Upper lobe of left lung (tissue), 6 donors: ENCODE measurements around the gene ANKRD1. TPM values are rescaled to one million over a fixed set of nuclear protein-coding genes. Genes with fewer than 3 reads are reported as not detected.

ENCODE experiments used
- ATAC-seq, 2 donors: fragments of 200-7000 bp; cut with Tn5 transposase; one replicate each; pipeline ENCODE4 v1.9.1; 2022; ENCODE audit warnings: mild to moderate bottlenecking in 2 of 2, moderate library complexity in 2 of 2; ENCODE audit not compliant: low FRiP score in 2 of 2
- DNase-seq, 2 donors: peaks; one replicate each; pipeline ENCODE4 v3.0.0-alpha.2; 2019 to 2020
- H3K27ac ChIP-seq, 4 donors: fragments of 200-600 bp; sonication (generic); one replicate each; pipeline ENCODE4 v1.5.1; 2016 to 2019
- H3K27me3 ChIP-seq, 4 donors: fragments of 200-600 bp; sonication (generic); one replicate each; pipeline ENCODE4 v1.5.1; 2017 to 2019
- H3K36me3 ChIP-seq, 4 donors: fragments of 200-600 bp; sonication (generic); one replicate each; pipeline ENCODE4 v1.5.1; 2016 to 2019
- H3K4me1 ChIP-seq, 4 donors: fragments of 200-600 bp; sonication (generic); one replicate each; pipeline ENCODE4 v1.5.1; 2018 to 2019
- H3K4me3 ChIP-seq, 4 donors: fragments of 200-600 bp; sonication (generic); one replicate each; pipeline ENCODE4 v1.5.1; 2017 to 2019; ENCODE audit warnings: mild to moderate bottlenecking in 2 of 4, moderate library complexity in 1 of 4
- H3K9me3 ChIP-seq, 4 donors: fragments of 200-600 bp; sonication (generic); one replicate each; pipeline ENCODE4 v1.5.1; 2018 to 2019
- EP300 ChIP-seq, 4 donors: sonication (generic); formaldehyde crosslinking; IDR thresholded peaks; one replicate each; pipeline ENCODE4 v1.5.1; 2017; ENCODE audit warnings: antibody characterized with exemption in 4 of 4, control low read depth in 2 of 4
- POLR2A ChIP-seq, 4 donors: fragments of 450-650 bp; IDR thresholded peaks; one replicate each; pipeline ENCODE4 v1.5.1; 2016 to 2017; ENCODE audit warnings: antibody characterized with exemption in 4 of 4, mild to moderate bottlenecking in 2 of 4
- POLR2AphosphoS5 ChIP-seq, 2 donors: sonication (generic); formaldehyde crosslinking; IDR thresholded peaks; one replicate each; pipeline ENCODE4 v1.5.1; 2017; ENCODE audit warnings: antibody characterized with exemption in 2 of 2
- WGBS, 2 donors: methylation state at CpG; one replicate each; pipeline ENCODE4 v1.1.5; 2017 to 2018; 5-methylcytosine and 5-hydroxymethylcytosine counted together
- small RNA-seq, 4 donors: library from RNA; depleted of rRNA; stranded (forward); fragments of <200 nt; gene quantifications; one replicate each; pipeline ENCODE3, GENCODE V24; 2016
- total RNA-seq, 6 donors: library from RNA; depleted of rRNA in 4 of 6; stranded (reverse); fragments of >200 nt in 4 of 6; gene quantifications; one replicate each; pipeline versions ENCODE4 v1.1.0 to v1.2.1, GENCODE V29; 2016 to 2021
- TF ChIP-seq, protein P1 (sequence below), 6 experiments: fragments of 450-650 bp in 4 of 6; fragments of 200-600 bp in 2 of 6; sonication (generic) in 2 of 6; IDR thresholded peaks; one replicate each; pipeline ENCODE4 v1.5.1; 2016 to 2019; ENCODE audit warnings: antibody characterized with exemption in 6 of 6
- donor health status: DM: no; HTN: no; CAD: no; lungs with moderate emphysema.
- donor health status: DM: no; HTN: yes; CAD: no; lungs with severe emphysema.

The ANKRD1 gene
- total RNA-seq, 6 donors from 2014 or later, result 28.0 to 223 (median 46.6) TPM; not detected in 1

DNA sequence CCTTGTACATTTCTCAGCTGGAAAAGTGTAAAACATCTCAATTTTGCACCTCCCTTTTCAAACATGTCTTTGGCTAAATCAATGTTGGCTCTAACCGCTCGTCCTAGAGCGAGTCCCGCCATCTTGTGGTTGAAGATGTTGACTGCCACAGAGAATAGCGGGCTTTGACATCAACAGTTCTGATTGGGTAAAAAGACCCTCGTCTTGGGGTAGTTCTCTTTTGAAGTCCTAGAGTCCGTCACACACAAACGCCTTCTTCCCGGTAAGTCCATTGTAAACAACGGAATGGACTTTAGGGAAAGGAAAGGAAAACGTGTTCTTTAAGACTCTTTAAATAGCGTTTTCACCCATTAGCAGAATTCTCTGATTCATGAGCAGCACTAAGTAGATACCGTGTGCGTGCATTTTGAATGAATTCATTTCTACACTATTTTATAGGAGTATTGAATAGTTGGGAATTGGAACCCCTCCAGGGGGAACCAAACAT, 49.6 kb downstream of the ANKRD1 start:
- peak in 1 of 2 donors; percentile 27 for DNase-seq
- no peak for TF ChIP-seq POLR2A (IDR thresholded peaks at IDR 0.05)
- TF ChIP-seq, protein P1, sequence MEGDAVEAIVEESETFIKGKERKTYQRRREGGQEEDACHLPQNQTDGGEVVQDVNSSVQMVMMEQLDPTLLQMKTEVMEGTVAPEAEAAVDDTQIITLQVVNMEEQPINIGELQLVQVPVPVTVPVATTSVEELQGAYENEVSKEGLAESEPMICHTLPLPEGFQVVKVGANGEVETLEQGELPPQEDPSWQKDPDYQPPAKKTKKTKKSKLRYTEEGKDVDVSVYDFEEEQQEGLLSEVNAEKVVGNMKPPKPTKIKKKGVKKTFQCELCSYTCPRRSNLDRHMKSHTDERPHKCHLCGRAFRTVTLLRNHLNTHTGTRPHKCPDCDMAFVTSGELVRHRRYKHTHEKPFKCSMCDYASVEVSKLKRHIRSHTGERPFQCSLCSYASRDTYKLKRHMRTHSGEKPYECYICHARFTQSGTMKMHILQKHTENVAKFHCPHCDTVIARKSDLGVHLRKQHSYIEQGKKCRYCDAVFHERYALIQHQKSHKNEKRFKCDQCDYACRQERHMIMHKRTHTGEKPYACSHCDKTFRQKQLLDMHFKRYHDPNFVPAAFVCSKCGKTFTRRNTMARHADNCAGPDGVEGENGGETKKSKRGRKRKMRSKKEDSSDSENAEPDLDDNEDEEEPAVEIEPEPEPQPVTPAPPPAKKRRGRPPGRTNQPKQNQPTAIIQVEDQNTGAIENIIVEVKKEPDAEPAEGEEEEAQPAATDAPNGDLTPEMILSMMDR (IDR thresholded peaks at IDR 0.05), result peak in 1 of 6 experiments; percentile 30
- H3K9me3 ChIP-seq, result peaks cover 0 to 5% (median 0%) of the 10 kb centered on the region in 4 donors
- peak overlapping the region in 3 of 4 donors; percentile 63 to 87 (median 83) for H3K27ac ChIP-seq
- ATAC-seq, result peak; percentile 70 to 86
- H3K36me3 ChIP-seq, result peaks cover 2 to 10% (median 5%) of the 10 kb centered on the region in 4 donors
- 2 to 5% methylated on average over 14 of the region's 14 CpGs for WGBS, 2 donors
- H3K4me3 ChIP-seq, result peak overlapping the region; percentile 85 to 93 (median 90)
- H3K4me1 ChIP-seq, result peaks cover 9 to 26% (median 18%) of the 10 kb centered on the region in 4 donors
- H3K27me3 ChIP-seq, result no peaks in the 10 kb centered on the region

DNA sequence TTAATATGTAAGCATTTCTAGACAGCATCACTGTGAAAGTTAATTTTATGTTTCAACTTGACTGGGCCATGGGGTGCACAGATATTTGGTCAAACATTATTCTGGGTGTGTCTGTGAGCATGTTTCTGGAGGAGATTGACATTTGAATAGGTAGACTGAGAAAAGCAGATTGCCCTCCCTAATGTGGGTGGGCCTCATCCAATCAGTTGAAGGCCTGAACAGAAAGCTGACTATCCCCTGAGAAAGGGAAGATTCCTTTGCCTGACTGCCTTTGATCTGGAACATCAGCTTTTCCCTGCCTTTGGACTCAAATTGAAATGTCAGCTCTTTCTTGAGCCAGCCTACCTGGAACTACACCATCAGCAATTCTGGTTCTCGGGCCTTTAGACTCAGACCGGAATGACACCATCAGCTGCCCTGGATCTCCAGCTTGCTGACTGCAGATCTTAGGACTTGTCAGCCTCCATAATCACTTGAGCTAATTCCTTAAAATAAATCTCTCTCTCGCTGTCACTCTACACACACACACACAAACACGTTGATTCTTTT, 54.8 kb downstream of the ANKRD1 start:
- H3K27ac ChIP-seq, result no peak overlapping the region
- peaks cover 0 to 5% (median 0%) of the 10 kb centered on the region in 4 donors for H3K9me3 ChIP-seq
- ATAC-seq, result no peak
- no peaks in the 10 kb centered on the region for H3K36me3 ChIP-seq
- H3K4me1 ChIP-seq, result peaks cover 0 to 3% (median under 1%) of the 10 kb centered on the region in 4 donors
- no peak for DNase-seq
- no peaks in the 10 kb centered on the region for H3K27me3 ChIP-seq
- no peak overlapping the region for H3K4me3 ChIP-seq
- WGBS, 2 donors, result 90 to 93% methylated on average over 4 of the region's 4 CpGs
- TF ChIP-seq, protein P1 (IDR thresholded peaks at IDR 0.05), result no peak
- TF ChIP-seq POLR2A (IDR thresholded peaks at IDR 0.05) (no peak), POLR2AphosphoS5 (IDR thresholded peaks at IDR 0.05) (no peak), EP300 (IDR thresholded peaks at IDR 0.05) (no peak)

DNA sequence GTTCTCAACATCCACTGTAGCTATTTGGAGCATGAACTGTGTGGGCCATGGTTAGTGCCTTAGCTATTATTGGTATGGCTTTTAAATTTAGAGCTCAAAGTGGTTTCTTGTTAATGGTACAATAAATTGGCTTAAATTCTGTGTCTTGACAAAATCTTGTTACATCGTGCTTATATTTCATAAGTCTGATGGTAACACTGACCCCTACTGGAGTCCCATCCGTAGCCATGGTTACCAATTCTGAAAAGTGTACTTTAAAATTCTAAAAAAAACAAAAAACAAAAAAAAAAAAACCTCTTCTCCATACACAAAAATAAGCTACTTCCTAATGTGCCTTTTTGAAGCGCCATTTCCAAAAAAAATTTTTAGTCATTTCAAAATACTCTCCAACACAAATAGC, 55.5 kb downstream of the ANKRD1 start:
- no peaks in the 10 kb centered on the region for H3K27me3 ChIP-seq
- no peak overlapping the region for H3K27ac ChIP-seq
- H3K9me3 ChIP-seq, result peaks cover 0 to 5% (median 0%) of the 10 kb centered on the region in 4 donors
- H3K4me1 ChIP-seq, result no peaks in the 10 kb centered on the region
- no peak for DNase-seq
- no peak for TF ChIP-seq POLR2A (IDR thresholded peaks at IDR 0.05)
- no peak for TF ChIP-seq EP300 (IDR thresholded peaks at IDR 0.05)
- no peak for TF ChIP-seq POLR2AphosphoS5 (IDR thresholded peaks at IDR 0.05)
- ATAC-seq, result no peak
- H3K4me3 ChIP-seq, result no peak overlapping the region
- H3K36me3 ChIP-seq, result no peaks in the 10 kb centered on the region
- 30 to 35% methylated on average over 3 of the region's 3 CpGs for WGBS, 2 donors

DNA sequence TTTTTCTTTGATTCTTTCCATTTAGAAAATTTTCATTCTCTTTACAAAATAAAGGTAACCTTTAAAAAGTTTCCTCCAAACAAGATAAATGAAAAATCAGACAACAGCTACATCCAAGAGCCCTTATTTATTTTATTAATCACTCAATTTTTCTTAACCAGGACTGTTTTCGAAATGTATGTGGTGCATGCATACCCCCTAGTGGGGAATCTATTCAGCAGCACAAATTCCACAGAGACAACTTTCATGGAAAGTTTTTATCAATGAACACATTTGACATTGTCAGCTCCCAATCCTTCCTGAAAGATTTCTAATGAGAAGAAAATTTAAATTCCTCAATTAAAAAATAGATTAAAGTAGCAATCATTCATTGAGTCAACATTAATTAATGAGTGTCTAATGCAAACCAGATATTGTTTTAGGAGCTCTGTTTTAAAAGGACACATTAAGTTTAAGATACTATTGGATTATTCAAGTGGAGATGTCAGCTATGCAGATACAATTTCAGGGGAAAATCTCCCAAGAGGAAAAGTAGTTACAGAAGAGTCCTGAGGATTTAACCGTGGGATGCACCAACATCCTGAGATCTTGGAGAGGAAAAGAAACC, 57.9 kb downstream of the ANKRD1 start:
- no peak for DNase-seq
- no peak overlapping the region for H3K4me3 ChIP-seq
- H3K9me3 ChIP-seq, result no peaks in the 10 kb centered on the region
- H3K36me3 ChIP-seq, result no peaks in the 10 kb centered on the region
- ATAC-seq, result no peak
- 37 to 39% methylated on average over 2 of the region's 2 CpGs for WGBS, 2 donors
- peaks cover 0 to 7% (median 0%) of the 10 kb centered on the region in 4 donors for H3K4me1 ChIP-seq
- no peak overlapping the region for H3K27ac ChIP-seq
- TF ChIP-seq, protein P1 (IDR thresholded peaks at IDR 0.05), result peak in 5 of 6 experiments; percentile 29 to 51 (median 42)
- no peak for TF ChIP-seq EP300 (IDR thresholded peaks at IDR 0.05)
- no peaks in the 10 kb centered on the region for H3K27me3 ChIP-seq

Small RNAs within 50 kb of the gene (small RNA-seq; reads per million reads assigned to genes)
- gene RF00019 (0 reads per million in 4 donors), gene RNU6-740P (0 reads per million in 4 donors)

Other genes starting within 250 kb of the ANKRD1 start
- under 1 TPM in 3 of 6 donors, not detected in 3; 0.54 to 0.64 (median 0.59) TPM for gene HTR7, start 63.0 kb downstream of the ANKRD1 start, total RNA-seq
- gene RPP30, start 49.1 kb downstream of the ANKRD1 start, total RNA-seq, result 10 to 100 TPM in 5 of 6 donors, 1 to 10 TPM in 1; 9.9 to 28.8 (median 23.2) TPM